Adrenal gland (tissue), 12 donors: ENCODE results near the gene PARD6G. TPM values are rescaled to one million over a fixed set of nuclear protein-coding genes. Genes with fewer than 3 reads are reported as not detected.

Experiments used
- DNase-seq, 7 donors: peaks; one replicate each; pipeline ENCODE4 v3.0.0-alpha.2; 2019 to 2020
- H3K27ac ChIP-seq, 5 donors: fragments of 200-600 bp; sonication (generic) in 4 of 5; 1 replicate in 3 of 5; 2 replicates in 2 of 5; pipeline versions ENCODE4 v1.5.1 to v1.8.0; 2016 to 2020; ENCODE audit warnings: mild to moderate bottlenecking in 1 of 5
- H3K27me3 ChIP-seq: fragments of 200-600 bp; 2 replicates; pipeline ENCODE4 v1.8.0; 2021
- H3K36me3 ChIP-seq, 2 donors: fragments of 200-600 bp; replicated peaks in 1 of 2; 1 replicate in 1 of 2; 2 replicates in 1 of 2; pipeline versions ENCODE4 v1.5.1 to v1.8.0; 2018 to 2022
- H3K4me1 ChIP-seq, 2 donors: fragments of 200-600 bp; replicated peaks in 1 of 2; 1 replicate in 1 of 2; 2 replicates in 1 of 2; pipeline versions ENCODE4 v1.5.1 to v1.8.0; 2018 to 2021
- H3K4me3 ChIP-seq, 4 donors: fragments of 200-600 bp; sonication (generic) in 3 of 4; one replicate each; pipeline ENCODE4 v1.5.1; 2016 to 2018
- H3K9me3 ChIP-seq, 3 donors: fragments of 200-600 bp; sonication (generic) in 1 of 3; replicated peaks in 1 of 3; 1 replicate in 2 of 3; 2 replicates in 1 of 3; pipeline versions ENCODE4 v1.5.1 to v1.8.0; 2016 to 2021
- POLR2A ChIP-seq, 2 donors: fragments of 450-650 bp; IDR thresholded peaks; one replicate each; pipeline ENCODE4 v1.6.1; 2017; ENCODE audit warnings: antibody characterized with exemption in 2 of 2, mild to moderate bottlenecking in 2 of 2, moderate library complexity in 1 of 2
- WGBS, 4 donors: extraction: QIAGEN DNeasy Blood & Tissue Kit in 2 of 4; methylation state at CpG; one replicate each; pipeline versions ENCODE4 v1.1.5 to v1.1.7; 2013 to 2017; 5-methylcytosine and 5-hydroxymethylcytosine counted together
- intact Hi-C, 2 donors: fragments of 100-400 bp; cut with DNase I; formaldehyde crosslinking; loops; one replicate each; pipeline versions ENCODE4 v1.14.1 to v1.15.0; 2022 to 2023
- polyA plus RNA-seq, 3 donors: library from polyadenylated mRNA; stranded (reverse); fragments of 200-250 nt in 2 of 3; fragments of 350-450 nt in 1 of 3; fragmentation: Illumina TruSeq in 1 of 3; extraction: RNeasy Lipid Tissue Mini Kit (QIAGEN cat#74804) in 1 of 3; gene quantifications; one replicate each; pipeline ENCODE4 v1.2.3, GENCODE V29; 2013 to 2014
- total RNA-seq, 9 donors: library from RNA; depleted of rRNA in 4 of 9; stranded (reverse); fragments of >200 nt in 4 of 9; fragments of 120-200 nt in 1 of 9; fragmentation: NEBNext Ultra II Directional in 1 of 9; extraction: Animal tissue kit (Norgen Biotek cat#: 25700) in 1 of 9; gene quantifications; one replicate each; pipeline versions ENCODE4 v1.1.0 to v1.2.4, GENCODE V29; 2013 to 2023
- TF ChIP-seq, protein P1 (sequence below), 6 experiments: fragments of 450-650 bp in 4 of 6; fragments of 200-600 bp in 2 of 6; sonication (generic) in 1 of 6; IDR thresholded peaks; 1 replicate in 5 of 6; 2 replicates in 1 of 6; pipeline versions ENCODE4 v1.5.1 to v1.8.0; 2016 to 2021; ENCODE audit warnings: antibody characterized with exemption in 6 of 6, mild to moderate bottlenecking in 2 of 6, moderate library complexity in 1 of 6
- donor health status: healthy with polysubstance abuse.
- donor health status: Bipolar disorder and iron deficiency.
- donor health status: DM: yes; HTN: yes; CAD: no.
- donor health status: DM: no; HTN: no; CAD: no.
- donor health status: DM: no; HTN: no; CAD: no.
- donor health status: DM: yes; HTN: yes; CAD: no.

Gene PARD6G
- total and polyA plus RNA-seq, 12 donors = 0.95 to 4.3 (median 2.3) TPM

DNA sequence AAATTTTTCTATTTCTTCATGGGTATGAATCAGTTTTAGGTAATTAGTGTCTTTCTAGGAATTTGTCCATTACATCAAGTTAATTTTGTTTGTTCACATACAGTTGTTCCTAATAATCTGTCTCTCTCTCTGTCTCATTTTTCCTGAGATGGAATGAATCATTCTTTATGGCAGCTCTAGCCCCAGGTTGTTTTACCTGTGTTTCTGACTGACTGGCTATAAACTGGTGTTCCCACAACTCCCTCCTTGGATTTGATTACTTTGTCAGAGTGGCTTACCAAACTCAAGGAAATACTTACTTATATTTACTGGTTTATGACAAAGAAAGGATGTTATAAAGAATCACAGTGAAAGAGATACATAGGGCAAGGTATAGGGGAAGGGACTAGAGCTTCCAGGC, 123.2 kb downstream of the PARD6G start:
- peaks cover 0 to 8% of the 10 kb centered on the region in 2 donors for H3K4me1 ChIP-seq
- H3K36me3 ChIP-seq = peaks cover 0 to 6% of the 10 kb centered on the region in 2 donors
- intact Hi-C loops = no loop called here
- no peak for DNase-seq
- no peaks in the 10 kb centered on the region for H3K9me3 ChIP-seq
- no peak overlapping the region for H3K27ac ChIP-seq
- H3K27me3 ChIP-seq = no peaks in the 10 kb centered on the region
- no peak overlapping the region for H3K4me3 ChIP-seq
- TF ChIP-seq POLR2A (IDR thresholded peaks at IDR 0.05) = no peak
- TF ChIP-seq, protein P1, sequence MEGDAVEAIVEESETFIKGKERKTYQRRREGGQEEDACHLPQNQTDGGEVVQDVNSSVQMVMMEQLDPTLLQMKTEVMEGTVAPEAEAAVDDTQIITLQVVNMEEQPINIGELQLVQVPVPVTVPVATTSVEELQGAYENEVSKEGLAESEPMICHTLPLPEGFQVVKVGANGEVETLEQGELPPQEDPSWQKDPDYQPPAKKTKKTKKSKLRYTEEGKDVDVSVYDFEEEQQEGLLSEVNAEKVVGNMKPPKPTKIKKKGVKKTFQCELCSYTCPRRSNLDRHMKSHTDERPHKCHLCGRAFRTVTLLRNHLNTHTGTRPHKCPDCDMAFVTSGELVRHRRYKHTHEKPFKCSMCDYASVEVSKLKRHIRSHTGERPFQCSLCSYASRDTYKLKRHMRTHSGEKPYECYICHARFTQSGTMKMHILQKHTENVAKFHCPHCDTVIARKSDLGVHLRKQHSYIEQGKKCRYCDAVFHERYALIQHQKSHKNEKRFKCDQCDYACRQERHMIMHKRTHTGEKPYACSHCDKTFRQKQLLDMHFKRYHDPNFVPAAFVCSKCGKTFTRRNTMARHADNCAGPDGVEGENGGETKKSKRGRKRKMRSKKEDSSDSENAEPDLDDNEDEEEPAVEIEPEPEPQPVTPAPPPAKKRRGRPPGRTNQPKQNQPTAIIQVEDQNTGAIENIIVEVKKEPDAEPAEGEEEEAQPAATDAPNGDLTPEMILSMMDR (IDR thresholded peaks at IDR 0.05) = no peak

- H3K27ac ChIP-seq = no peak overlapping the region
- WGBS, 4 donors = 0 to 97% (median 95%) methylated on average over 1 of the region's 1 CpG
- no peak for DNase-seq
- TF ChIP-seq, protein P1 (IDR thresholded peaks at IDR 0.05) = no peak
- no peak for TF ChIP-seq POLR2A (IDR thresholded peaks at IDR 0.05)
- H3K4me3 ChIP-seq = no peak overlapping the region
- peaks cover 0 to 8% of the 10 kb centered on the region in 2 donors for H3K4me1 ChIP-seq
- no peaks in the 10 kb centered on the region for H3K9me3 ChIP-seq
- intact Hi-C loops = no loop called here
- no peaks in the 10 kb centered on the region for H3K27me3 ChIP-seq
- H3K36me3 ChIP-seq = peaks cover 0 to 7% of the 10 kb centered on the region in 2 donors
Observed at GRCh38 chr18:80120932-80121331, 126.4 kb downstream of the PARD6G start.

DNA sequence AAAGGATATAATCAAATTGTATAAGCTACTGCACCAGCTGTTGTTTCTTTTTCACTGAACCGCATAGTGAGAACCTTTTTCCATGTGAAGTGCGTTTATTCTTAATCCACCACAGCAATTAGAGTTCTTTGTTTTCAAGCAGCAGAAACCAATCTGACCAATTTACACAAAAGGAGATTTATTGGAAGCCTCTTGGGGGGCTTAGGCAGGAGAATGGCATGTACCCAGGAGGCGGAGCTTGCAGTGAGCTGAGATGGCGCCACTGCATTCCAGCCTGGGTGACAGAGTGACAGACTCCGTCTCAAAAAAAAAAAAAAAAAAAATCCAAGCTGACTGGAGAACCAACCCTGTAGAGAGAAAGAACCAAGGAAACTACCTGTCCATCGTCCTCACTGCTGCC, 128.2 kb downstream of the PARD6G start:
- TF ChIP-seq POLR2A (IDR thresholded peaks at IDR 0.05) = no peak
- TF ChIP-seq, protein P1 (IDR thresholded peaks at IDR 0.05) = no peak
- no peaks in the 10 kb centered on the region for H3K9me3 ChIP-seq
- DNase-seq = no peak
- H3K4me1 ChIP-seq = peaks cover 0 to 8% of the 10 kb centered on the region in 2 donors
- no peaks in the 10 kb centered on the region for H3K27me3 ChIP-seq
- intact Hi-C loops = no loop called here
- H3K27ac ChIP-seq = no peak overlapping the region
- H3K36me3 ChIP-seq = peaks cover 0 to 7% of the 10 kb centered on the region in 2 donors
- 84 to 92% (median 90%) methylated on average over 6 of the region's 6 CpGs for WGBS, 4 donors
- H3K4me3 ChIP-seq = no peak overlapping the region

GRCh38 chr18:80115035-80115434, 132.3 kb downstream of the PARD6G start:
- DNase-seq = no peak
- Histone ChIP-seq H3K27ac (no peak overlapping the region), H3K4me3 (no peak overlapping the region), H3K27me3 (no peaks in the 10 kb centered on the region), H3K9me3 (no peaks in the 10 kb centered on the region), H3K4me1 (peaks cover 19 to 35% of the 10 kb centered on the region in 2 donors), H3K36me3 (peaks cover 0 to 7% of the 10 kb centered on the region in 2 donors)
- TF ChIP-seq, protein P1 (IDR thresholded peaks at IDR 0.05) = no peak
- TF ChIP-seq POLR2A (IDR thresholded peaks at IDR 0.05) = no peak
- WGBS, 4 donors = 89 to 96% (median 91%) methylated on average over 4 of the region's 4 CpGs
- intact Hi-C loops = no loop called here
